CD4-positive, alpha-beta T cell treated with Interleukin-4 for 4 hours (primary cell): ENCODE results near the gene HAUS5.

Experiments used
- DNase-seq: peaks from one replicate; pipeline ENCODE4 v3.0.0-alpha.2; 2020

HAUS5 gene

DNA sequence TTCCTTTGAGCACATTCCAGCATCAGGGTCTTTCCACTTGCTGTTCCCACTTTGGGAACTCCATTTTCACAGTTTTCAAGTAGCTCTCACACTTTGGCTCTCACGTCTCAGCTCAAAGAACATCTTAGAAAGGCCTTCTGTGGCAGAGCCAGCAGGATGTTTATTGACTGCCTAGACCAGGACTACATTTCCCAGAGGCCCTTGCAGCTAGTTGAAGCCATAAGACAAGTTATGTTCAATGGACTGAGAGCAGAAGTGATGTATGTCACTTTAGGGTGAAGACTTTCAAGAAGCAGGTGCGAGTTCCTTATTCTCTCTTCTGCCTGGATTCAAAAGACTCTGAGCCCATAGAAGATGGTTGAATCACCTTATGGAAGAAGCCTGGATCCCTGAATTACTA is 4.3 kb upstream of the HAUS5 start:
- DNase-seq, result no peak

DNA sequence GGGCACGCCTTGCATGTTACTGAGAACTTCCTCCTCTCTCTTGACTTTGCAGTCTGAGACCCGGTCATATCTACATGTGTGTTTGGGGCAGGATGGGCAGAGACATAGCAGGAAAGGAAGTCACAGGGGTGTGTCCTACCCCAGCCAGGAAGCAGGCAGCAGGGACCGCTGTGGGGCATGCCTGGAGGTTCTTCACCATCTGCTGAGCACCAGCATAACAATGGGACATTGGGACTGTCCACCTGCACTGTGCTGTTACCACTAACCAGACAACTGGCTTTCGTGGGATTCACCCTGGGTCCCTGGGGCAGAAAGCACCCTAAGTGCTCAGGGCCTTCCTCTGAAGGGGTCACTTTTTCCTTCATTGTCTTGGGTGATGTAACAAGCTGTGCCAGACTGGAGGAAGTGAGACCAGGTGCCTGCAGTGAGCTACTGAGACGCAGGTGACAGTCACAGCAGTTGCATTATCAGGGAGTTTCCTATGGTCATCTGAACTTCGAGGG is 2.6 kb upstream of the HAUS5 start:
- DNase-seq, result peak; percentile 34

DNA sequence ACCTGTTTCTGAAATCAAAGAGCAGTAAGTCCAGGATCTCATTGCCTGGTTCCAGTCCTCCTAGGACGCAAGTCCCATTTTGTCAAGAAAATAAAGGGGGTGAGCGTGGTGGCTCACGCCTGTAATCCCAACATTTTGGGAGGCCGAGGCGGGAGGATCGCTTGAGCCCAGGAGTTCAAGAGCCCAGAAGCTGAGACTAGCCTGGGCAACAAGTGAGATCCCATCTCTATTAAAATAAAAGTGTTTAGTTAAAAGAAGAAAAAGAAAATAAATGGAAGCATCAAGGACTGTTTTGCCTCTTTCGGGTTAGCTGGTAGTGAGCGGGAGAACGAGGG is 344 bp upstream of the HAUS5 start:
- DNase-seq, result no peak

DNA sequence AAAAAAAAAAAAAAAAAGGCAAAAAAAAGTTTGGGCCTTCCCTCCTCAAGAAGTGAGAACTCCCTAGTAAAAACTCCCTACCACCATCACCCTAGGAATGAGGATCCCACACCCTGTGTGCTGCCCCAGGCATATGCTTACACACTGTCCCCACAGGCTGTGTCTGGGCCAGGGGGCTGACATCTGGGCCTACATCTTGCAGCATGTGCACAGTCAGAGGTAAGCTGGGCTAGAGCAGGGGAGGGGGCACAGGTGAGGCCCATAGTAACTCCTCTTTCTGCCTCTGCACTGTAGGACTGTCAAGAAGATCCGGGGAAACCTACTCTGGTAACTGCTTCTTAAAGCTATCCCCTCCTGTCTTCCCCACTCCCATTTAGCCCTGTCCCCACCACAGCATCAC is 1.0 kb downstream of the HAUS5 start:
- DNase-seq, result no peak

DNA sequence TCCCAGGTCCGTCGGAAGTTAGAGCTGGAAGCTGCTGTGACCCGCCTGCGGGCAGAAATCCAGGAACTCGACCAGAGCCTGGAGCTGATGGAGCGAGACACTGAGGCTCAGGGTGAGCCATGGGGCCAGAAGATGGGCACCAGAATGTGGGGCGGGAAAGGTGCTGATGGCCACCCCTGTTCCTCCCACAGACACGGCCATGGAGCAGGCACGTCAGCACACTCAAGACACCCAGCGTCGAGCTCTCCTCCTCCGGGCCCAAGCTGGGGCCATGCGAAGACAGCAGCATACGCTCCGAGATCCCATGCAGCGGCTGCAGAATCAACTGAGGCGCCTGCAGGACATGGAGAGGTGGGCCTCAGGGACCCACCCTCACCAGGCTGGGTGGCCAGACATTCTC is 2.5 kb downstream of the HAUS5 start:
- no peak for DNase-seq

DNA sequence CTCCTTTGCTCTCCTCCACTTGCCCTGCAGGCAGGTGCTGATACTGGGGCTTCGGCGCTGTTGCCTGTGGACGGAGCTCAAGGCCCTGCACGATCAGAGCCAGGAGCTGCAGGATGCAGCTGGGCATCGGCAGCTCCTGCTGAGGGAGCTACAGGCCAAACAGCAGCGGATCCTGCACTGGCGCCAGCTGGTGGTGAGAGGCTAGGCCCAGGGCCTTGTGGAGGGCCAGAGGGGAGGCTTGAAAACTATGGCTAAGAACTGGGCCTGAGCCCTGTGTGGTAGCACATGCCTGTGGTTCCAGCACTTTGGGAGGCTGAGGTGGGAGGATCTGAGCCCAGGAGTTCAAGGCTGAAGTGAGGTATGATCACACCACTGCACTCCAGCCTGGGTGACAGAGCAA is 6.3 kb downstream of the HAUS5 start:
- DNase-seq, result no peak

DNA sequence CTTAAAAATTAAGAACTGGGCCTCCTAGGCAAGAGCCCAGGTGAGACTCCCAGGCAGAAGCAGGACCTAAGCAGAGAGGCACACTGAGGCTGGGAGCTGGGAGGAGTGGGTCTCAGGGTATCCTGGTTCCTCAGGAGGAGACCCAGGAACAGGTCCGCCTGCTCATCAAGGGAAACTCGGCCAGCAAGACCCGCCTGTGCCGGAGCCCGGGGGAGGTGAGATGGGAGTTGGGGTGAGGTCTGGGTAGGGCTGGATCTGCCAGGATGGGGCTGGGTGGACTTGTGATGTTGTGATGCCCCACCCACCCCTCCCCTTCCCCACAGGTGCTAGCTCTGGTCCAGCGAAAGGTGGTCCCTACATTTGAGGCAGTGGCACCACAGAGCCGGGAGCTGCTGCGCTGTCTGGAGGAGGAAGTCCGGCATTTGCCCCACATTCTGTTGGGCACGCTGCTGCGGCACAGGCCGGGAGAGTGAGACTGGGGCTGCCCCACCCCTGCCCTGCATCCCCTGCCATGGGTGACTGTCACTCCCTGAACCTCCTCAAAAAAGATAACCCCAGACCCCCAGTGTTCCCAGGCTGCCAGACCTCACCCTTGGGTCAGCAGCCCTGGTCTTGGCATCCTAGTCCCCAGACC is 6.9 kb downstream of the HAUS5 start:
- no peak for DNase-seq

DNA sequence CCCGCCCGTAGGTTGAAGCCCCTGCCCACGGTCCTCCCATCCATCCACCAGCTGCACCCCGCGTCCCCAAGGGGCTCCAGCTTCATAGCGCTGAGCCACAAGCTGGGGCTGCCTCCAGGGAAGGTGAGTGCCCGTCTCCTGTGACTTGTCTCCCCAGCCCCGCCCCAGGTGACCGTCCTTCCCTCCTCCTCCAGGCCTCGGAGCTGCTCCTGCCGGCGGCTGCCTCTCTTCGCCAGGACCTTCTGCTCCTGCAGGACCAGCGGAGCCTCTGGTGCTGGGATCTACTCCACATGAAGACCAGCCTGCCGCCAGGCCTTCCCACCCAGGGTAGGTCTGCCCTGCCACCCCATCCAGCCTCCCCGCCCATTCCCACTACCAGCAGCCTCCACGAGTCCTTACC is 7.5 kb downstream of the HAUS5 start:
- no peak for DNase-seq

DNA sequence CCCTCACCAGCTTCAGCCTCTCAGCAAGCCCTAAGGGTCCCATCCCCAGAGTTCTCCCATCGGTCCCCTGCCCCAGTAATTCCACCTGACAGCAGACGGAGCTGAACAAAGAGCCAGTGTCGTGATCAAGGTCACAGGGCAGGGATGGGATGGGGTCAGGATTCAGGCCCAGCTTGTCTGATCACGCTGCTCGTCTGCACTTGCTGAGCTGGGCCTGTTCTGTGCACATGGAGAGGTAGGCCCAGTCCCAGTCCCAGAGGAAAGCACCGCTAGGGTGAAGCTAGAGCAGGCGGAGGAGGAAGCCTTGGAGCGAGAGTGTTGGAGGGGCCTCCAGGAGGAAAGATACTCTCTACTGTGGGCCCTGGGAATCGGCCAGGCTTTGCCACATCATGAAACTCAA is 9.2 kb downstream of the HAUS5 start:
- no peak for DNase-seq

DNA sequence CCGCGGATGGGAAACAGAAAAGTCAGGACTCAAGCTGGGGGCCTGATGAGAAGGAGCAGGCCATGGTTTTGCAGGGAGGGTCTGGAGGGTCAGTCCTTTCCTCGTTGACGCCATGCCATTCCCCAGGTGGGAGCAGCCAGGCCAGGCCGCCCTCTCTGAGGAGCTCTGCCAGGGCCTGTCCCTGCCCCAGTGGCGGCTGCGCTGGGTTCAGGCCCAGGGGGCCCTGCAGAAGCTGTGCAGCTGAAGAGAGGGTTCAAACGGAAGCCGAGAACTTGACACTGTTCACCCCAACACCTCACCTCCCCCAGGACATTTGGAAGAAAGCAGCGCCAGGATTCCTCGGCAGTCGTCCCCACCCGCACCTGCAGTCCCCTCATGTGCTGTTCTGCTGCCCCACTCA is 10.2 kb downstream of the HAUS5 start:
- no peak for DNase-seq

DNA sequence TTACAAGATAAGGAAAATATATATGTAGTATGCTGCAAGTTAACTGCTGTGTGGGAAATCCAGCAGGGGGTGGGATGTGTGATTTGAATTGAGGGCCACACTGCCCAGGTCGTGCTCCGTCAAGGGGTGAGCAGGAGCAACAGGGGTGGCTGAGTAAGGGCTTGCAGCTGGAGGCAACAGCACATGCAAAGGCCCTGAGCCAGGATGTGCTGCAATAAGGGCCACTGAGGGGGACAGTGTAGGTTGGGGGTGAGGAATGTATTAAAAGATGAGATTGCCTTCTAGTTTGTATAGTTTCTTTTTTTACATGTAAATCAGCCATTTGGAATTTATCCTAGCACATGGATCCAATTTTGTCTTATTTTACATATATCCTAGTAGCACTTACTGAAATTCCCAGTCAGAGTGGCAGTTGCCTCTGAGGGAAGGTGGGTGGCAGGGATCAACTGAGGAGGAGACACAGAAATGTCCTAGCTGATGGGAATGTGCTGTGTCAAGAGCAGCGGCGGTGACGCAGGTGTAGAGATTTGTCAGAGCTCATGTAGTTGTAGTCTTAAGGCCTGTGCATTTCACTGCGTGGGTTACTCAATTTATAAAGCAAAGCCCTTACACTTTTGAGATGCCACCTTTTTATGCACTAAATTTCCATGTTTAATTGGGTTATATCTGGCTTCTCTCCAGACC is 10.9 kb downstream of the HAUS5 start:
- no peak for DNase-seq

DNA sequence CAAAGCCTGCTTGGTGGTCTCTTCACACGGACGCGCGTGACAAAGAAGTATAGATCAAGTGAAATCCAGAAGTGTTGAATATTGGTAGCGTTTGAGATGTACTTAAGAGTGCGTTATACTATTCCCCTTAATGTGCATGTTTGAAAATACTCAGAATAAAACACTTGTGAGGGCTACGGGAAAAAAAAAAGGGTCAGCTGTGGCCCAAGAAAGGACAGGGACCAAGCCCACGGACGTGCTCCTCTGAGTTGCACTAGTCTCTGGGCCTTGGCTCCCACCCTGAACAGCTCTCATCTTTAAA is 15.7 kb downstream of the HAUS5 start:
- DNase-seq, result no peak

DNA sequence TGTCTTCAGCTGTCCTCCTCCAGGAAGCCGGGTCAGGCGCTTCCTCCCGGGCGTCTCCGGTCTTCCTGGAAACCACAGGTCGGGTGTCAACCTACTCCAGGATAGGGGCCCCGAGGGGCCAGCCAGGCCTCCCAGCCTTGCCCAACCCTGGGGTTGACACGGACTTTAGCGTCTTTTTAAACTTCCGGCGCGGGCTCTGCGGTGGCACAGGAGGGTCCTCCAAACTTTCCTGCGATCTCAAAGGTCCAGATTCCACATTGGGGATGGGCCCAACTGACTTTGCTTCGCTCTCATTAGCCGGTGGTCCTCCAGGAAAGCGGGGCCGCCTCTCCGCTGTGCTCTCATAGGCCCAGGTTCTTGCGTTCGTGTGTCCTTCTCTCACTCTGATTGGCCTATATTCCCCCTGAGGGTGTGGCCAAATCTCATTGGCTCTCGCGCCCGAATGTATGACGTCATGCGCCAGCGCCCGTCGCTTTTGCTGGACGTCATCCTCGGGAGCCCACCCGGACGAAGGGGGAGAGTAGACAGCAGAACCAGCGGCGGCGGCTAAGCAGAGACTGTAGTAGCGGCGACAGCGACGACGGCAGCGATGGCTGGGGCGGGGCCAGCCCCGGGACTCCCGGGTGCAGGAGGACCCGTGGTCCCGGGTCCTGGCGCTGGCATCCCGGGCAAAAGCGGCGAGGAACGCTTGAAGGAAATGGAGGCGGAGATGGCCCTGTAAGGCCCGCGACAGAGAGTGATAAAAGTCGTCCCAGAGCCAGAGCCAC is 16.2 kb downstream of the HAUS5 start, which contains the start of gene RBM42:
Gene RBM42, plus strand, starts transcription at position 472 of the 767 bp plus-strand sequence. Its CDS starts 118 bp downstream, at position 590.
- peak; percentile 98 for DNase-seq

DNA sequence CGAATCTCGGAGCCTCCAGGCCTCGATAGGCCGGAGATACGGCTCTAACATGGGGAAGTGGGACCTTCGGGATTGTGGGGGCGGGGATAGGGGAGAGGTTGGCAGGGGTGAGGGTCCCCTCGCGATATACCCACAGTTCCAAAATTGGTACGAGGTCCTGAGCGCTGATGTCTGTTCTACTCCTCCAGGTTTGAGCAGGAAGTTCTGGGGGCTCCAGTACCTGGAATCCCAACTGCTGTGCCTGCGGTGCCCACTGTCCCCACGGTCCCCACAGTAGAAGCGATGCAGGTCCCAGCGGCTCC is 16.7 kb downstream of the HAUS5 start:
- DNase-seq, result no peak

DNA sequence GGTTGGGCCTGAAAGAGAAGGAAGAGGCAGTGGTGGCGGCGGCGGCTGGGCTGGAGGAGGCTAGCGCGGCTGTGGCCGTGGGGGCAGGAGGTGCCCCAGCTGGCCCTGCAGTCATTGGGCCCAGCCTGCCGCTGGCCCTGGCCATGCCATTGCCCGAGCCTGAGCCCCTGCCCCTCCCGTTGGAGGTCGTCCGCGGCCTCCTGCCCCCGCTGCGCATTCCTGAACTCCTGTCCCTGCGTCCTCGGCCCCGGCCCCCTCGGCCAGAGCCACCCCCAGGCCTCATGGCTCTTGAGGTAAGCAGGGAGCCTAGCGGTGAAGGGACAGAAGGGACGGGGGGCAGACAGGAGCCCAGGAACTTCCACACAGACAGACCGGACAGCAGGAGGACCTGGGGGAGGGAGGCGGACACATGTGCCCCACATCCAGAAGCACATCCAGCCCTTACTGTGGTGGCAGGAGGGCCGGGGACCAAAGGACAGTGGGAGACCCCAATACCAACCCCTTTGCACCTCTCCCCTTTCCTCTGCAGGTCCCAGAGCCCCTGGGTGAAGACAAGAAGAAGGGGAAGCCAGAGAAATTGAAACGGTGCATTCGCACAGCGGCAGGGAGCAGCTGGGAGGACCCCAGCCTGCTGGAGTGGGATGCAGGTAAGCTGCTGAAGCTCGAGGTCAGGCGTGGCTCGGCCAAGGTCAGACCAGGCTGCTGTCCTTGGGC is 21.3 kb downstream of the HAUS5 start:
- DNase-seq, result no peak

DNA sequence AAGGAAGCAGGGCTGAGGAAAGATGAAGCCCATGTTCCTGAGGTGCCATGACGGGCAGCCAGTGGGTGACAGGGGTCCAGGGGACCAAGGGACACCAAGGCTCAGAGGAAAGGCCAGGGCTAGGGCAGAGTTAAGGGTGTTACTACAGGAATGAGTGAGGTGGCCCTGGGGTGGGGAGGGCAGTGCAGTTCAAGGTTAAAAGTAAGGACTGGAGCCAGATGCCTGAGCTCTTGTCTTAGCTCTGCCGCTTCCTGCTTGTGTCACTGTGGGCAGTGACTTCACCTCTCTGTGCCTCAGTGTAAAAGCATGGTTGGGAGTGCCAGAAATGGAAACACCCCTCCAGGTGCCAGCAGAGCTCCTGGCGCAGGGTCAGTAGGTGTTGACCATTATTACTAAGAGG is 24.1 kb downstream of the HAUS5 start:
- DNase-seq, result no peak

DNA sequence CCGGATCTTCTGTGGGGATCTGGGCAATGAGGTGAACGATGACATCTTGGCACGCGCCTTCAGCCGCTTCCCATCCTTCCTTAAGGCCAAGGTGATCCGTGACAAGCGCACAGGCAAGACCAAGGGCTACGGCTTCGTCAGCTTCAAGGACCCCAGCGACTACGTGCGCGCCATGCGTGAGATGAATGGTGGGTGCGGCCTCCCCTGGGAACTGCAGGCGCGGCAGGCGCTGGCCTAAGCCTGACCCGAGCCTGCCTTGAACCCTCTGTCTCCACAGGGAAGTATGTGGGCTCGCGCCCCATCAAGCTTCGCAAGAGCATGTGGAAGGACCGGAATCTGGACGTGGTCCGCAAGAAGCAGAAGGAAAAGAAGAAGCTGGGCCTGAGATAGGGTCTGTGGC is 24.6 kb downstream of the HAUS5 start:
- no peak for DNase-seq

DNA sequence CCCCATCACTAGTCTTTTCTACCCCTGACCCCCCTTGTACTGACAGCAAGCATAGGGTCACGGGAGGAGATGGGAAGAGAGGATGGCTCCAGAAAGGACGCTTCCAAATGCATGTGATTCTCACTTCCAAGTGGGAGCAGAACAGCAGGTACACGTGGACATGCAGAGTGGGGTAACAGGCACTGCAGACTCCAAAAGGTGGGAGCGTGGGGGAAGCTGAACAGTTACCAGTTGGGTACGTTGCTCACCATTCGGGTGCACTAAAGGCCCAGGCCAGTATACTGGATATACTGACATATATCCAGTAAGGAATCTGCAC is 26.7 kb downstream of the HAUS5 start:
- no peak for DNase-seq

DNA sequence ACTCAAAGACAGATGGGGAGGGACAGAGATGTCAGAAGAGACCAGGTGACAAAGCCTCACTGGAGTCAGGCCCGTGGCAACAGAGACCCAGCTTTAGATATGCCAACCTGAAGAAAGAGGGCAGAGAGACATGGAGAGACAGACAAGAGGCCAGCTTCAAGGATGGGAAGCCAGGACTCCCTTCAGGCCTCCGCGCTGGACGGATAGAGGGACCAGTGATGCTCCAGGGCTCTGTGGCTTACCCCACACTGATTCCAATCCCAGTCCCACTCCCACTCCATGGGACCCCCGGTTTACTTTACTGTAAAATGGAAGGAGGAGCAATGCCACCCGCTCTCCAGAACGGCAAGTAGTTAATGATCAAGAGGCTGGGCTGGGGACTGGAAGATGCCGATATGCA is 27.3 kb downstream of the HAUS5 start:
- DNase-seq, result no peak

DNA sequence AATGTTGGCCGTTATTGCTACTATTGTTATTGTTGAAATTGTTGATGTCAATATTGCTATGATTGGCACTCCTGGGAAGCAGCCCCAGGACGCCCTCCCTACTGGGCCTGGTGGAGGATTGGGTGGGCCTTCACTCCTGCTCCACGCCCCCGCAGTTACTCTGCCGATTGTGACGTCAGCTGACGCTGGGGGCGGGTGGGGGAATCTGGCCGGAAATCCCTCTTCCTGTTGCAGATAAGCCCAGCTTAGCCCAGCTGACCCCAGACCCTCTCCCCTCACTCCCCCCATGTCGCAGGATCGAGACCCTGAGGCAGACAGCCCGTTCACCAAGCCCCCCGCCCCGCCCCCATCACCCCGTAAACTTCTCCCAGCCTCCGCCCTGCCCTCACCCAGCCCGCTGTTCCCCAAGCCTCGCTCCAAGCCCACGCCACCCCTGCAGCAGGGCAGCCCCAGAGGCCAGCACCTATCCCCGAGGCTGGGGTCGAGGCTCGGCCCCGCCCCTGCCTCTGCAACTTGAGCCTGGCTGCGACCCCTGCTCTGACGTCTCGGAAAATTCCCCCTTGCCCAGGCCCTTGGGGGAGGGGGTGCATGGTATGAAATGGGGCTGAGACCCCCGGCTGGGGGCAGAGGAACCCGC is 29.1 kb downstream of the HAUS5 start, which contains the start of gene ETV2:
Gene ETV2, plus strand, starts transcription at position 231 of the 637 bp plus-strand sequence. CDS start 716 bp downstream, outside the sequence.
- peak; percentile 17 for DNase-seq

DNA sequence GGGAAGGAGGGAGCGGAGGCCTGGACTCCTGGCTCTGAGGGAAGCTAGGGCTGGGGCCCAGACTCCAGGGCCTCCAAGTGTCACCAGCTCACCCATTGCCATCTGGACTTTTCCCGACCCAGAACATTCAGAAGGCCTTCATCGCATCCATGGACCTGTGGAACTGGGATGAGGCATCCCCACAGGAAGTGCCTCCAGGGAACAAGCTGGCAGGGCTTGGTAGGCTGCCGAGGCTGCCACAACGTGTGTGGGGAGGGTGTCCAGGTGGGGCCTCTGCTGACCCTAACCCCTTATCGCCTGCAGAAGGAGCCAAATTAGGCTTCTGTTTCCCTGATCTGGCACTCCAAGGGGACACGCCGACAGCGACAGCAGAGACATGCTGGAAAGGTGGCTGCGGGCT is 29.8 kb downstream of the HAUS5 start:
- DNase-seq, result no peak

DNA sequence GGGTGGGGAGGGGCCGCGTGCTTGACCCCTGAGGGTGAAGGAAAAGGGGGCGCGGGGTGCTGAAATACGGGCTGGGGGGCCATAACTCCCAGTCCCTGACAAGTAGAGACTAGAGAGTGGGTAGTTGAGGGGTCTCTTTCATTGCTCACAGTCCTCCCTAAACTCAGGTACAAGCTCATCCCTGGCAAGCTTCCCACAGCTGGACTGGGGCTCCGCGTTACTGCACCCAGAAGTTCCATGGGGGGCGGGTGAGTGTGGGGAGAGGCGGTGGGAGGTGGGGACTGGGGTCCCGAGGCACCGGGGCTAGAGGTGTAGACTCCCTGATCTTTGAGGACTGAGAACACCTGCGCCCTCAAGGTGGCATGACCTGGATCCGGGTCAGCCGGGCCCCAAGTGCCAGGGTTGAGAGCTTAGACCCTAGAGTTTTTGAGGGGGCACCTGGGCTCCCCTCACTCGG is 30.3 kb downstream of the HAUS5 start:
- no peak for DNase-seq
